Posterior cingulate gyrus (tissue), 11 donors: Measurements from ENCODE around the gene CEACAM1.
"Not testable (repeated sequence)": the region's sequence is repeated elsewhere in the genome, so short reads cannot be mapped to it uniquely, and the experiment has no call there.

Experiments used
- DNase-seq, 10 donors: peaks; one replicate each; pipeline versions ENCODE4 v3.0.0 to v3.0.0-alpha.2; 2020 to 2021; ENCODE audit warnings: mixed read lengths in 3 of 10
- intact Hi-C: fragments of 100-400 bp; cut with DNase I; formaldehyde crosslinking; loops from one replicate; pipeline ENCODE4 v1.15.1; 2023

Gene CEACAM1

DNA sequence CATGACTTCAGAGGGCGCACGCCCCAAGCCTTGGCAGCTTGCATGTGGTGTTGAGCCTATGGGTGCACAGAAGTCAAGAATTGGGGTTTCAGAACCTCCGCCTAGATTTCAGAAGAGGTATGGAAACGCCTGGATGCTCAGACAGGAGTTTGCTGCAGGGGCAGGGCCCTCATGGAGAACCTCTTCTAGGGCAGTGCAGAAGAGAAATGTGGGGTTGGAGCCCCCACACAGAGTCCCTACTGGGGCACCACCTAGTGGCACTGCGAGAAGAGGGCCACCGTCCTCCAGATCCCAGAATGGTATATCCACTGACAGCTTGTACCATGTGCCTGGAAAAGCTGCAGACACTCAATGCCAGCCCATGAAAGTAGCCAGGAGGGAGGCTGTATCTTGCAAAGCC, 22.2 kb upstream of the CEACAM1 start:
- DNase-seq, intact Hi-C loops: not testable (repeated sequence)

DNA sequence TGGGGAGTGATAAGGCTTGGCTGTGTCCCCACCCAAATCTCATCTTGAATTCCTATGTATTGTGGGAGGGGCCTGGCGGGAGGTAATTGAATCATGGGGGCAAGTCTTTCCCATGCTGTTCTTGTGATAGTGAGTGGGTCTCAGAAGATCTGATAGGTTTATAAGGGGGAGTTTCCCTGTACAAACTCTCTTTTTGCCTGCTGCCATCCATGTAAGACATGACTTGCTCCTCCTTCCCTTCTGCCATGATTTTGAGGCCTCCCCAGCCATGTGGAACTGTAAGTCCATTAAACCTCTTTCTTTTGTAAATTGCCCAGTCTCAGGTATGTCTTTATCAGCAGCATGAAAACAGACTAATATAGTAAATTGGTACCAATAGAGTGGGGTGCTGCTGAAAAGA, 20.8 kb upstream of the CEACAM1 start:
- intact Hi-C loops: not testable (repeated sequence)

DNA sequence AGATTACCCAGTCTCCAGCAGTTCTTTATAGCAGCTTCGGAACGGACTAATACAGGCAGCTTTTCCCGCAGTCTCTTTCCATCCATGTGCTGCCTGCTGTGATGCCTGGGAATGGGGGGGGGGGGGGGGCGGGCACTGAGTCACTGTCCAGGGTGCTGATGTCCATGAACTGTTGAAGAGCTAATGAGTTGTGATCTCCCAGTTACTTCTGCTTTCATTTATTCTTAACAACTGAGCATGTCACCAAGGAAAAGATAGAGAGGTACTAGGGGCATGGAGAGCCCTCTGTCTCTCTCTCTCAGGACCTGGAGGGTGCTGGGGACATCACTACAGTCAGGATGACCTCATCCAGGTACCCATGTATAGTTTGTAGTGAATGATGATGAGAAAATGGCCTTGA, 20.3 kb upstream of the CEACAM1 start:
- intact Hi-C loops: no loop called here
- DNase-seq: no peak

More for the DNA sequence above, 20.8 kb upstream of the CEACAM1 start:
- DNase-seq: not testable (repeated sequence)

DNA sequence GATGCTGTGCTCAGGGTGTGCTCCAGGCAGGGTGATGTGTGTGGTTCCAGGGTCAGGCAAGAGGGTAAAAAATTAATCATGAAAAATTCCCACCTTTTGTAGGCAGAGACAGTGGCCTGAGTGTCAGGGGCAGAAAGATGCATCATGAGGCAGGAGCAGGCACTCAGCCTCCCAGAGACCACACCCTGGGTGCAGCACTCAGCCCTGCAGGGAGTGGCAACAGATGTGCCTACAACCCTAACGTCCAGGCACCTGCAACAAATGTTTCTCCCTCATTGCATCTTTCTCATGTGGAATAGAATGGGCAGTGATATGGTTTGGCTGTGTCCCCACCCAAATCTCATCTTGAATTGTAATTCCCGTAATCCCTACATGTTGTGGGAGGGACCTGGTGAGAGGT, 19.6 kb upstream of the CEACAM1 start:
- DNase-seq: no peak
- intact Hi-C loops: no loop called here

DNA sequence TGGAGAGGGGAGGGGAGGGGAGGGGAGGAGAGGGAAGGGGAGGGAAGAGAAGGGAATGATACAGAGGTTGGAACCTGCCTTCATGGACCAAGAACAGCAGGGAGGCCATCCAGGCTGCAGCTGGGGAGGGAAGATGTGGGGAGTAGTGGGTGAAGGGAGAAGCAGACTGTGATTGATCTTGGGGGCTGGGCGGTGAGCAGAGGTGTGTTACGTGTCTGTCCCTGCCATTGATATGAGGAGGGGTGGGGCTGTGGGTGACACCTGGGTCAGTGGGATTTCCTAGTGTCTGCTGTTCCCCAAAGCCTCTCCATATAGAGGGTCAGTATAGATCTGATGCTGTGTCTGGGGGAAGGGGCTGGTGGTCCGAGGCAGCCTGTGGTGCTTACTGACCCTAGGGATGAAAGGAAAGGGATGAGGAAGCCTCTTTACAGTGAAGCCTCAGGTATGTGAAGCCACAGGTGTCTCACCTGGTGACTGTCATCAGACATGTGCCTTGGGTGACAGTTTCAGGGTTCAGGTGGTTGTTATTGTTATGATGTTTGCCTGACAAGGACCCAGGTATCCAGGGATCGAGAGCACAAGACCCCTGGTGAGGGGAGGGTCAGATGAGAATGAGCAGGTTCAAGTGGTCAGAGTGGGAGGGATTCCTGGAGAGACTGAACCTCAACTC, 18.7 kb upstream of the CEACAM1 start:
- intact Hi-C loops: no loop called here
- DNase-seq: no peak

DNA sequence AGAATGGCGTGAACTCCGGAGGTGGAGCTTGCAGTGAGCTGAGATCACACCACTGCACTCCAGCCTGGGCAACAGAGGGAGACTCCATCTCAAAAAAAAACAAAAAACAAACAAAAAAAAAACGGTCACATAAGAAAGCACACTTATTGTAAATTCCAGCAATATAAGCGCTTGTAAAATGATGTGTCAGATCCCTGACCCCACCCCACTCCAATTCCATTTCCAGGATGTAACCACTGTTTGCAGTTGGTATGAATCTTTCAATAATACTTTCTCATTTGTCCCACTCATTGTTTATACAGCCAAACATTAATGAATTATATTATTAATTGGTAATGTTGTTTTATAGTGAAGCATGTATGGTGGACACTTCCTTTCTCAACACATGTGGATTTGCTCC, 15.9 kb upstream of the CEACAM1 start:
- intact Hi-C loops: no loop called here
- DNase-seq: no peak

DNA sequence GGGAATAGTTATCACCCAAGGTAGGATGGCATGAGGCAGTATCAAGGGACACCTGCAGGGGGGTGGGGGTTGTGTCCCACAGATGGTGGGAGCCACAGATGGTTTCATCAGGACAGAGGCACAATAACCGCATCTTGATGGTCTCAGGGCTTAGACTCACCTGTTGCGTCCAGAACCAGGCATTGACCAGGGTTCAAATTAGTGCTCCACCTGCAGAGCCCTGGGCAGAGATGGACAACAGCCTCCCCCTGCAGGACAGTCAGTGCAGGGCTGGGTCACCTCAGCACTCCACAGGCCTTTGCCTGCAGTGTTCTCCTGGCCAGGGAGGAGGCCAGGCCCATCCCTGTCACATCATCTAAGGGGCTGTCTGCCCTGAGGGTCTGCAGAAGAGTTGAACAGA, 14.5 kb upstream of the CEACAM1 start:
- no peak for DNase-seq
- intact Hi-C loops: no loop called here

DNA sequence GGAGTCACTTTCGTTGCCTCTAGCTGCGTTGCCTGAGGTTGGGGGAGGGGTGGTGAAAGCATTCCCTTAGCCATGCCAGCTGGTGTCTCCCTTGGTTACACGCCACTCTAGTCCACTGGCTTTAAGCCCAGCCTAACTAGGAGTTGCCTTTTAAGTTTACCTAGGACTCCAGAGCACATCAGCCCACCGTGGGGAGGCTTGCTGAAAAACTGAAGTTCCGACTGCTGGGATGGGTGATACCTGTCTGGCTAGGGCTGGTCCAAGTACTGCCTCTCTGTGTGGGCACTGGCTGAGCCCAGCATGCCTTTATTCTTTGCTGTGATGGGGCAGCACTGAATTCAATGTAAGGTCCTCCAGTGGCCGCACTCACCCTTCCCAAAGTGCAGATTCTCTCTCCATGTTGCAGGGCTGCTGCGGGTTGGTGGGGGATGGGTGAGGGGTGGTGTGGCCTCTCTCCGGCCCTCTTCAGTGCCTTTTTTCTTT, 11.8 kb upstream of the CEACAM1 start:
- intact Hi-C loops: no loop called here
- no peak for DNase-seq

DNA sequence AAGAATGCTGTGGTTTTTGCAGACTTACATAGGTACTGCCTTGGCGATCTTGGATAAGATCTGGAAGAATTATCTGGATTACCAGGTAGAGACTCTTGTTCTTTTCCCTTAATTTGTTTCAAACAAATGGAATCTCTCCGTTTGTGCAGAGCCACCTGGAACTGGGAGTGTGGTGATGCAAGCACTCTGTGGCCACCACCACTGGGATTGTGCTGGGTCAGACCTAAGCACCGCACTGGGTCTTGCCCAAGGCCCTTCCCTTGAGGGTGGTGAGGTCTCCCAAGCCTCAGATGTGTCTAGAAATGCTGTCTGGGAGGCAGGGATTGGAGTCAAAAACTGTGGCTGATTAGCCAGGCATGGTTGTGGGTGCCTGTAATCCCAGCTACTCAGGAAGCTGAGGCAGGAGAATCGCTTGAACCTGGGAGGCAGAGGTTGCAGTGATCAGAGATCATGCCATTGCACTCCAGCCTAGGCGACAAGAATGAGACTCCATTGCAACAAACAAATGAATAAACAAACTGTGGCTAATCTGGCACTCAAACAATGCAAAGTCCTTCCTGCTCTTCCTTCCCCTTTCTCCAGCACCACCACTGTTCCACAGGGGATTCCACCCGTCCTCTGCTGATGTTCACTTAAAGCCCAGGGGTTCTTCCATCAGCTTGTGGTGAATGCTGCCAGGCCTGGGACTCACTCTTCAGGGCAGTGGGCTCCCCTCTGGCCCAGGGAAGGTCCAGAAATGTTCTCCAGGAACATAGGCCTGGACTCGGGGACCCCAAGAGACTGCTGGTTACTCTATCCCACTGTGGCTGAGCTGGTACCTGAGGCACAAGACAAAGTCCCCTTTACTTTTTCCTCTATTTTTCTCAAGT, 10.8 kb upstream of the CEACAM1 start:
- intact Hi-C loops: no loop called here
- no peak for DNase-seq

DNA sequence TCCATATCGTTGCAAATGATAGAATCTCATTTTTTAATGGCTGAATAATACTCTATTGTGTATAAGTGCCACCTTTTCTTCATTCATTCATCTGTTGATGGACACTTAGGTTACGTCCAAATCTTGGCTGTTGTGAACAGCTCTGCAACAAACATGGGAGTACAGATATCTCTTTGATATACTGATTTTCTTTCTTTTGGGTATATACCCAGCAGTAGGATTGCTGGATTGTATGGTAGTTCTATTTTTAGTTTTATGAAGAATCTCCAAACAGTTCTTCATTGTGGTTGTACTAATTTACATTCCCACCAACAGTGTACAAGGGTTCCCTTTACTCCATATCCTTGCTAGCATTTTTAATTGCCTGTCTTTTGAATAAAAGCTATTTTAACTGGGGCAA, 7.0 kb upstream of the CEACAM1 start:
- not testable (repeated sequence) for DNase-seq

DNA sequence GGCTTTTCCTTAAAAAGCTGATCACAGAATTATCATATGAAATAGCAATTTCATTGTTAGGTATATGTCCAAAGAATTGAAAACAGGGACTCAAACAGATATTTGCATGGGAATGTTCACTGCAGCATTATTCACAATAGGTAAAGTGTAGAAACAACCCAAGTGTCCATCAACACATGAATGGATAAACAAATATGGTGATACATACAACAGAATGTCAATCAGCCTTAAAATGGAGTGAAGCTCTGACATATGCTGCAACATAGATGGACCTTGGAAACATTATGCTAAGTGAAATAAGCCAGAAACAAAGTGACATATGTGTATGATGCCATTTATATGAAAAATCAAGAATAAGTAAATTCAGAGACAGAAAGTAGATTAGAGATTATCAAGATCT, 6.1 kb upstream of the CEACAM1 start:
- DNase-seq: no peak
- intact Hi-C loops: no loop called here

More for the DNA sequence above, 7.0 kb upstream of the CEACAM1 start:
- intact Hi-C loops: not testable (repeated sequence)

DNA sequence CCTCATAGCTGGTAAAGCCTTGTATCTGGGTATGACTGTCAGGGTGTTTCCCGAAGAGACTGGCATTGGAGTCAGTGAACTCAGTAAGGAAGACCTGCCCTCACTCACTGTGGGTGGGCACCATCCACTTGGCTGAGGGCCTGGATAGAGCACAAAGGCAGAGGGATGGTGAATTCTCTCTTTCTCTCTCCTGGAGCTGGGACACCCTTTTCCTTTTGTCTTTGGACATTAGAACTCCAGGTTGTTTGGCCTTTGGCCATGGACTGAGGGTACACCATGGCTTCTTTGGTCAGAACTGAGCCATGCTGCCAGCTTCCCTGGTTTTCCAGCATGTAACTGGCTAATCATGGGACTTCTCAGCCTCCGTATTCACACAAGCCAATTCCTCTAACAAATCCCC, 4.6 kb upstream of the CEACAM1 start:
- DNase-seq: no peak
- intact Hi-C loops: no loop called here

DNA sequence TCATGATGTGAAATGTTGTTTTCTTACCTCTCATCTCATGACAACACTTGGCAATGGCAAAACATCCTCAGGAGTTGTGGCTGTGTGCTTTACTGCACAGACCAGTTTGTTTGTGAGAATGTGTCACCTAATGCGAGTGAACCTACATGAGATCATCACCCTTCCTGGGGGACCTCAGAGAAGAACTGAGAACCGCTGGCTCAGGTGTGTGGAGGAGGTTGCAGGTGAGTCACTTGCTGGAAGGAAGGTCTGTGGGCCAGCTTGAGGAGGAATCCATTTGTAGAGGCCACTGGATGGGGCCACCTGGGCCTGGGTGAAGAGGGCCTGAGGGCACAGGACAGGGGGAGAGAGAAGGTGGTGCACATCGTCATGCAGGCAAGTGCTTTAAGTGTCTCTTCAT, 3.0 kb upstream of the CEACAM1 start:
- intact Hi-C loops: no loop called here

DNA sequence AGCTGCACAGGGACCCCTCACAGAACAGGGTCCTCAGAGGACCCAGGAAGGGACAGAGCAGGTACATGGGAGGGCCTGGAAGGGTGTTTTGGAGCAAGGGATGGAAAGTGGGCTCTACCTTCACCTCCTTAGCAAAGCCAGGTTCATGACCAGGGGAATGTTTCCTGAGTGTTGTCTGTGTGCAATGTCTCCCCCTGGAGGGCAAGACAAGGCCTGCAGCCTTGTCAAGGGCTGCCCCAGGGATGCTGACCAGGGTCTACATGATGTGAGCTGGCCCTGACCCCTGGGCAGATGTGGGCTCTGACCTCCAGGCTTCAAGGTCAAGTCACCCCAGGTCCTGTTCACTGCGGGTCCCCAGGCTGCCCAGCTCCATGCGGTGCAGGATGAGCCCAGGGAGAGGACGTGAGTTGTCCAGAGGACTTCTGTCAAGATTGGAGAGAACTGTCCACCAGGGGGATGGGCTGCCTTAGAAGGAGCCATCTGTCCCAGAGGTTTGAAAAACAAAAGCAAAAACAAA, 1.0 kb upstream of the CEACAM1 start:
- intact Hi-C loops: loop anchor here (1.0 kb wide), 1 partner anchor 79 kb away; no protein-coding TSS in a partner anchor
- DNase-seq: peak in 6 of 10 donors; percentile 57 to 94 (median 78)

More for the DNA sequence above, 3.0 kb upstream of the CEACAM1 start:
- DNase-seq: no peak

DNA sequence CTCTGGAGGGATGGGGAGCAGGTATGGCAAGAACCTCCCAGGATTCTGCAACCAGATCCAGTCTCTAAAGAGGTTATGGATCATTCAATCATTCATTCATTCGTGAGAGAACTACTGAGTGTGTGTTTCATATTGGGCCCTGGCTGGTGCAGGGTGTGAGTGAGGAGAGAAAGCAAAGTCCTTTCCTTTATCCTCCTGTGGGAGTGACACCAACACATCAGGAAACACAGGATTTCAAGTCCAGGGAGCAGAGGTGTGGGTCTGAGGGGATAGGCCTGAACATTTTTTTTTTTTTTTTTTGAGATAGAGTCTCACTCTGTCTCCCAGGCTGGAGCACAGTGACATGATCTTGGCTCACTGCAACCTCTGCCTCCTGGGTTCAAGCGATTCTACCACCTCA, 3.3 kb downstream of the CEACAM1 start:
- no peak for DNase-seq
- intact Hi-C loops: no loop called here

DNA sequence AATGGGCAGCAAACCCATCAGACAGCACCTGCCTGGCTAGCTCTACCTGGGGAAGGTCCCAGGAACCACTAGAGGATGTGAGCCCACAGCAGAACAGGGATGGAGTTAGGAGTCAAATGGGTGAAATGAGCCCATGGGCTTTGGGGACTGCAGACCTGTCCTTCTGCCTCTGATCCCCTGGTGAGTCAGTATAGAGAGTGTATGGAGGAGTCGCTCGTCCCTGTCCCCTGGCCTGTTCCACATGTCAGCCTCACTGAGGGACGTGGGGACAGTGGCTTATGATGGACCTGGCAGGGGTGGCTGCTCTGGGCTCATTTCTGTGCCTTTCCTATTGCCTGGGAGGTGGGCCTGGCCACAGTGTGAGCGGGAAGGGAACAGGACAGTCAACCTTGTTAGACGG, 4.0 kb downstream of the CEACAM1 start:
- intact Hi-C loops: no loop called here
- no peak for DNase-seq

DNA sequence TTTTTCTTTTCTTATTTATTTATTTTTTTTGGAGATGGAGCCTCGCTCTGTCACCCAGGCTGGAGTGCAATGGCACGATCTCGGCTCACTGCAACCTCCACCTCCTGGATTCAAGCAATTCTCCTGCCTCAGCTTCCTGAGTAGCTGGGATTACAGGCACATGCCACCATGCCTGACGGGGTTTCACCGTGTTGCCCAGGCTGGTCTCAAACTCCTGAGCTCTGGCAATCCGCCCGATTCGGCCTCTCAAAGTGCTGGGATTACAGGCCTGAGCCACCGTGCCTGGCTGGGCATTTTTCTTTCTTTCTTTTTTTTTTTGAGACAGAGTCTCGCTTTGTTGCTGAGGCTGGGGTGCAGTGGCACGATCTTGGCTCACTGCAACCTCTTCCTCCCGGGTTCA, 6.0 kb downstream of the CEACAM1 start:
- intact Hi-C loops, DNase-seq: not testable (repeated sequence)

DNA sequence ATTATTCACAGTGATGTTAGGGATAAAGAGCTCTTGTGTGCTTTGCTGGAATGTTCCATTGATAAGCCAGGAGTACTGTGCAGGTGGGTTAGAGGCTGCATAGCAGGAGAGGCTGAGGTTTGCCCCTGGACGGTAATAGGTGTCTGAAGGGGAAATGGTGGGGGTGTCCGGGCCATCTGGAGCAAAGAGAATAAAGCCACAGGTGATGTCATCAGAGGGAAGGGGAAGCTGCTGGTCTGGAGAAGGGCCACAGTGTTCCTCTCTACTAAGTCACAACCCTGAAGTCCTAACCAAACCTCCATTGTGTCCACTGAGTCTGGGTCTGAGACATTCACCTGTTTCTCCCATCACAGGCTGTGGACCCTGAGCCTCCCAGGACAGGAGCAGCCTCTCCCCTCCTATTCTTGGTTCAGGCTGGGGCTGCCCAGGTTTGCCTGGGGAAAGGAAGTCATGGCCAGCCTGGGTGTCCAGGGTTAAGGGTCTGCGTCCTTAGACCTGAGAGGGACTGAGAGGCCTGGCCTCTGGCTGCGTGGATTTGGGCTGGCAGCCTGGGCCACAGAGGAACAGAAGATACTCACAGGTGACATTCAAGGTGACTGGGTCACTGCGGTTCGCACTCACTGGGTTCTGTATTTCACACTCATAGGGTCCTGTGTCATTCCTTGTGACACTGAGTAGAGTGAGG, 6.8 kb downstream of the CEACAM1 start:
- intact Hi-C loops: no loop called here
- DNase-seq: no peak

DNA sequence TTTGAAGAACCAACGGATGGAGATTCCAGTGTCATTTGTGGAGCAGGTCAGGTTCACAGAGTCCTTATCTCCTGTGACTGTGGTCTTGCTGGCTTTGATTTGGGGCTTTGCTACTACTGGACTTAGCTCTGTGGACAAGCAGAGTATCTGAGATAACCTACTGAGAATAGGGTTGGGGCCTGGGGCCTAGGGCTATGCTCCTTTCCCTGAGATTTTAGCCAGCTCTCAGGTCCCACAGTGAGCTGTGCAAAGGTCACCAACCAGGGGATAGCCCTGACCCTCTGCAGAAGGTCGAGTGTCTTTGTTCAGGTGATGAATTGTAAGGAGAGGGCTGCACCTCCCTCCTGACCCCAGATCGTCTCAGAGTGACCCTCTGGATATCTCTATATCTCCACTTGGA, 9.2 kb downstream of the CEACAM1 start:
- intact Hi-C loops: no loop called here
- no peak for DNase-seq

DNA sequence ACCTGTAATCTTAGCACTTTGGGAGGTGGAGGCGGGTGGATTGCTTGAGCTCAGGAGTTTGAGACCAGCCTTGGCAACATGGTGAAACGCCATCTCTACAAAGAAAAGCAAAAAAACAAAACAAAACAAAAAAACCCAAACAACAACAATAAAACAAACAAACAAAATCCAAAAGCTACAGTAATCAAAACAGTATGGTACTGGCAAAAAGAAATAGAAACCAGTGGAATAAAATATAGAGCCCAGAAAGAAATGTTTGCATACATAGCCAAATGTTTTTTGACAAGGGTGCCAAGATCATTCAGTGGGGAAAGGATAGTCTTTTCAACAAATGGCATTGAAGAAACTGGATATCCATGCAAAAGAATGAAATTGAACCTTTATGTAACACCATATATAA, 11.5 kb downstream of the CEACAM1 start:
- no peak for DNase-seq
- intact Hi-C loops: no loop called here

DNA sequence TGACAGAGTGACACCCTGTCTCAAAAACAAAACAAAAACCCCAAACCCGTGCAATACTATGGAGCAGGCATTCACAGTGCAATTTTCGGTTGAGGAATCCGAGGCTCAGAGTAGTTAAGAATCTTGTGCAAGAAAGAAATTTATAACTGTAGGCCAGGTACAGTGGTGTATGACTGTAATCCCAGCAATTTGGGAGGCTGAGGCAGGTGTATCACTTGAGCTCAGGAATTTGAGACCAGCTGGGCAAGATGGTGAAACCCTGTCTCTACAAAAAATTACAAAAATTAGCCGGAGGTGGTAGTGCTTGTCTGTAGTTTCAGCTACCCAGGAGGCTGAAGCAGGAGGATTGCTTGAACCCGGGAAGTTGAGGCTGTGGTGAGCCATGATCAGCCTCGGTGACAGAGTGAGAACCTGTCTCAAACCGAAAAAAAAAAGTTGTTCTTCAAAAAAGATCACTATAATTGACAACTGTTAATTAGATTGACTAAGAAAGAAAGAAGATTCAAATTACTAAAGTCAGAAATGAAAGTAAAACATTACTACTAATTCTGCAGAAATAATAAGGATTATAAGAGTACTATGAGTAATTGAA, 12.9 kb downstream of the CEACAM1 start:
- DNase-seq: no peak
- intact Hi-C loops: no loop called here
